ENCODE measurements around the gene CSNK2A1.

CSNK2A1 gene

DNA sequence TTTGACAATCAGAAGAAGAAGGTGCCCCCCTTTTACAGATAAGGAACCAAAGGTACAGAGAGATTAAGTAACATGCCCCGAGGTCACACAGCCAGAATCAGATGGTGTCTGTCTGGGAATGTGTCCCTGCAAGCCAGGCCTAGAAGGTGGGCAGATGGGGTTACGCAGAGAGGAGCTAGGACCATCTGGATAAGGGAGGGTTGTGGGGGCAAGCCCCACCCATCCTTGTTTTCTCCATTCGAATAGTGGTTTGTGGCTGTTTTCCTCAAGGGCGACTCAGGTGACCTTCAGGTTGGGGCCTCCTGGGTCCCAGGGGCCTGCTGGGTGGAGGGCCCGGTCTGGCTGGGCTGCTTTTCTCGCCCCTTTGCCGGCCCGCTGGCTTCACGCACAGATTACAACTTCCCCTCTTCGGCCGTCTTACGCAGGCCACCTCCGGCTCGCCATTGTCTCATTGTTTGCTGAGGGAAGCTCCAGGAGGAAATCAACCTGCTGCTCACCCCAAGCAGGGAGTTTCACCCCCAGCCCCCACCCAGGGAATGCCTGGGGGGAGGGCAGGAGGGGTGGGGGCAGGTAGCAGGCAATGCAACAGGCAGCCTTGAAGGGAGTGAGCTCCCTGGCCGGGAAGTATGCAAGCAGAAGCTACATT lies 30.8 kb upstream of the CSNK2A1 start:
- Histone ChIP-seq H2AFZ (ENCODE audit: low read length) (peak overlapping the region; percentile 21), H3K79me1 (ENCODE audit: low read depth, low read length) (no peaks in the 10 kb centered on the region), H2BK5ac (ENCODE audit: low read length) (no peak overlapping the region), H3K9ac (ENCODE audit: low read depth, low read length, poor library complexity) (peak overlapping the region; percentile 39), H2BK120ac (ENCODE audit: low read depth, low read length) (no peak overlapping the region), H2BK12ac (ENCODE audit: low read length) (no peak overlapping the region), H3K4me3 (ENCODE audit: low read length in 2 of 2) (no peak overlapping the region), H3K4me1 (ENCODE audit: control insufficient read depth in 2 of 2, insufficient read depth in 1 of 2, low read depth in 1 of 2, low read length in 2 of 2) (peaks cover 0 to 15% of the 10 kb centered on the region in 2 donors), H3K27ac (replicated peaks; ENCODE audit: low read length) (no peak overlapping the region), H3K23ac (ENCODE audit: low read depth, low read length, poor library complexity) (no peak overlapping the region), H2AK5ac (ENCODE audit: low read depth, low read length) (no peak overlapping the region), H3K14ac (ENCODE audit: low read length) (no peak overlapping the region), H3K4ac (ENCODE audit: low read length) (no peak overlapping the region), H3K9me3 (replicated peaks in 1 of 2; ENCODE audit: control insufficient read depth in 2 of 2, insufficient read depth in 1 of 2, low read depth in 1 of 2, low read length in 2 of 2) (no peaks in the 10 kb centered on the region), H3K27me3 (ENCODE audit: control insufficient read depth in 3 of 3, insufficient read depth in 3 of 3, low read depth in 1 of 3, low read length in 3 of 3) (peaks cover 0 to 59% (median 0%) of the 10 kb centered on the region in 3 experiments), H3K4me2 (ENCODE audit: insufficient read depth, low read length, poor library complexity, severe bottlenecking) (no peak overlapping the region), H3K18ac (ENCODE audit: low read length) (peak overlapping the region; percentile 76), H4K8ac (ENCODE audit: low read depth, low read length) (no peak overlapping the region), H2BK15ac (ENCODE audit: low read length) (no peak overlapping the region), H4K91ac (ENCODE audit: low read depth, low read length, poor library complexity) (no peak overlapping the region), H3K36me3 (replicated peaks in 1 of 2; ENCODE audit: control insufficient read depth in 2 of 2, insufficient read depth in 2 of 2, low read length in 2 of 2) (no peaks in the 10 kb centered on the region)
- DNase-seq (ENCODE audit: low spot score): no peak
- no CpG with 5 or more reads among the region's 15 CpGs for WGBS, 2 donors (ENCODE audit: extremely low coverage in 2 of 2, insufficient read length in 2 of 2, insufficient replicate concordance in 1 of 2)

- no peak overlapping the region for H4K8ac ChIP-seq (ENCODE audit: low read depth, low read length)
- no peaks in the 10 kb centered on the region for H3K79me1 ChIP-seq (ENCODE audit: low read depth, low read length)
- H2BK12ac ChIP-seq (ENCODE audit: low read length): peak overlapping the region; percentile 4
- peak overlapping the region; percentile 73 for H2BK15ac ChIP-seq (ENCODE audit: low read length)
- DNase-seq (ENCODE audit: low spot score): no peak
- WGBS, 2 donors (ENCODE audit: extremely low coverage in 2 of 2, insufficient read length in 2 of 2, insufficient replicate concordance in 1 of 2): no CpG with 5 or more reads among the region's 12 CpGs
- no peak overlapping the region for H3K4me3 ChIP-seq (ENCODE audit: low read length in 2 of 2)
- H4K91ac ChIP-seq (ENCODE audit: low read depth, low read length, poor library complexity): no peak overlapping the region
- H3K14ac ChIP-seq (ENCODE audit: low read length): no peak overlapping the region
- H3K23ac ChIP-seq (ENCODE audit: low read depth, low read length, poor library complexity): no peak overlapping the region
- H3K4me1 ChIP-seq (ENCODE audit: control insufficient read depth in 2 of 2, insufficient read depth in 1 of 2, low read depth in 1 of 2, low read length in 2 of 2): peaks cover 0 to 17% of the 10 kb centered on the region in 2 donors
- H3K4me2 ChIP-seq (ENCODE audit: insufficient read depth, low read length, poor library complexity, severe bottlenecking): no peak overlapping the region
- H3K18ac ChIP-seq (ENCODE audit: low read length): no peak overlapping the region
- H3K9me3 ChIP-seq (replicated peaks in 1 of 2; ENCODE audit: control insufficient read depth in 2 of 2, insufficient read depth in 1 of 2, low read depth in 1 of 2, low read length in 2 of 2): no peaks in the 10 kb centered on the region
- H2BK5ac ChIP-seq (ENCODE audit: low read length): no peak overlapping the region
- peak overlapping the region; percentile 65 for H2AK5ac ChIP-seq (ENCODE audit: low read depth, low read length)
- no peak overlapping the region for H2AFZ ChIP-seq (ENCODE audit: low read length)
- no peak overlapping the region for H3K4ac ChIP-seq (ENCODE audit: low read length)
- H2BK120ac ChIP-seq (ENCODE audit: low read depth, low read length): no peak overlapping the region
- no peak overlapping the region for H3K9ac ChIP-seq (ENCODE audit: low read depth, low read length, poor library complexity)
- H3K36me3 ChIP-seq (replicated peaks in 1 of 2; ENCODE audit: control insufficient read depth in 2 of 2, insufficient read depth in 2 of 2, low read length in 2 of 2): no peaks in the 10 kb centered on the region
- H3K27me3 ChIP-seq (ENCODE audit: control insufficient read depth in 3 of 3, insufficient read depth in 3 of 3, low read depth in 1 of 3, low read length in 3 of 3): peaks cover 0 to 65% (median 0%) of the 10 kb centered on the region in 3 experiments
- H3K27ac ChIP-seq (replicated peaks; ENCODE audit: low read length): no peak overlapping the region
Observed at GRCh38 chr20:573414-574296, 30.1 kb upstream of the CSNK2A1 start.

- no peak overlapping the region for H2BK5ac ChIP-seq (ENCODE audit: low read length)
- H3K27ac ChIP-seq (replicated peaks; ENCODE audit: low read length): no peak overlapping the region
- peaks cover 0 to 73% (median under 1%) of the 10 kb centered on the region in 3 experiments for H3K27me3 ChIP-seq (ENCODE audit: control insufficient read depth in 3 of 3, insufficient read depth in 3 of 3, low read depth in 1 of 3, low read length in 3 of 3)
- no peaks in the 10 kb centered on the region for H3K36me3 ChIP-seq (replicated peaks in 1 of 2; ENCODE audit: control insufficient read depth in 2 of 2, insufficient read depth in 2 of 2, low read length in 2 of 2)
- no peak overlapping the region for H3K23ac ChIP-seq (ENCODE audit: low read depth, low read length, poor library complexity)
- no peak overlapping the region for H2BK12ac ChIP-seq (ENCODE audit: low read length)
- no peak overlapping the region for H3K14ac ChIP-seq (ENCODE audit: low read length)
- no peaks in the 10 kb centered on the region for H3K79me1 ChIP-seq (ENCODE audit: low read depth, low read length)
- H4K8ac ChIP-seq (ENCODE audit: low read depth, low read length): no peak overlapping the region
- H2BK120ac ChIP-seq (ENCODE audit: low read depth, low read length): no peak overlapping the region
- no CpG with 5 or more reads among the region's 7 CpGs for WGBS, 2 donors (ENCODE audit: extremely low coverage in 2 of 2, insufficient read length in 2 of 2, insufficient replicate concordance in 1 of 2)
- H2AFZ ChIP-seq (ENCODE audit: low read length): no peak overlapping the region
- H3K9me3 ChIP-seq (replicated peaks in 1 of 2; ENCODE audit: control insufficient read depth in 2 of 2, insufficient read depth in 1 of 2, low read depth in 1 of 2, low read length in 2 of 2): no peaks in the 10 kb centered on the region
- no peak overlapping the region for H2AK5ac ChIP-seq (ENCODE audit: low read depth, low read length)
- H3K4me1 ChIP-seq (ENCODE audit: control insufficient read depth in 2 of 2, insufficient read depth in 1 of 2, low read depth in 1 of 2, low read length in 2 of 2): peaks cover 0 to 25% of the 10 kb centered on the region in 2 donors
- peak overlapping the region; percentile 29 for H2BK15ac ChIP-seq (ENCODE audit: low read length)
- H3K18ac ChIP-seq (ENCODE audit: low read length): no peak overlapping the region
- H3K9ac ChIP-seq (ENCODE audit: low read depth, low read length, poor library complexity): no peak overlapping the region
- H4K91ac ChIP-seq (ENCODE audit: low read depth, low read length, poor library complexity): no peak overlapping the region
- no peak overlapping the region for H3K4me3 ChIP-seq (ENCODE audit: low read length in 2 of 2)
- H3K4ac ChIP-seq (ENCODE audit: low read length): no peak overlapping the region
- DNase-seq (ENCODE audit: low spot score): no peak
- no peak overlapping the region for H3K4me2 ChIP-seq (ENCODE audit: insufficient read depth, low read length, poor library complexity, severe bottlenecking)
Observed at GRCh38 chr20:572727-573126, 29.1 kb upstream of the CSNK2A1 start.

Measured in neuronal stem cell (in vitro differentiated cells).